ENCODE results near the gene CREB3L4.

DNA sequence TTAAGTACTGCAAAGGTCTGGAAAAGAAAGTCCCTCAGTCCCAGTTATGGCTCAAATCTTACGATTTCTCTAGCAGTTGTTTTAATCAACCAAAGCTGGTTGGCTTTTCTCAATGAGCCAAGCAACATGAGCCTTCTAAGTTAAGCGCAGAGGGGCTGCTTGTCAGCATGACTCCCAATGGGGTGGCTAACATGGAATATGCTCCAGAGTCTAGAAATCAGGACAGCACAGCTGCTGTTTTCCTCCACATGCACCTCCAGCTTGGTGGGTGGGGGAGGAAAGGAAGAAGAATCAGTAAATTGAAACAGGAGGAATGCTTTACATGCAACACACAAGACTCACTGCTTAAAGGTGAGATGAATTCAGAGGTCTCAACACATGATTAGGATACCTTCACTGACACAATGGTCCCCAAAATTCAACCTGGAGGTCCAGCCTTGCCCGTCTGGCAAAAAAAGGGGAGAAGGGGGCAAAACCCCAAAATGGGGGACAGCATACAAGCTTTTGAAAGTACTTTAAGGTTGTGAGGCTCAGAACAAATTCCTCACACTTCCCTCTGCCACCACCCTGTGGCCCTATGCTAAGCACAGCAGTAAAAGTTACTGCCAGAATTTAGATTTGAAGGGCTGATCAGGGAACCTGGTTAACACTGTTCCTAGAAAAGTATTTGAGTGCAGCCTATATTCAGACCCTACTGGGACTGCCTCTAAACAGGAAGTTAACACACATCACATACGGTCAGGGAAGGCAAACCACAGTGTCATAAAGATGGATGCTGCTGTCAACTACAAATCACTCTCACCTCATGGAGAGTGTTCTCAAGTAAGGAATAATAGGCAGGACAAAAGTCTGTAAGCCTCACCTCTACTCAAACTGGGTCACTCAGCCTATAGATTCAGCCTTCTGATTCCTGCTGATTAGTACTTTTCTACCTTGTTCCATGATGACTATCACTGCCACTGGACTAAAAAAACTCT lies 47.5 kb upstream of the CREB3L4 start:
- TF ChIP-seq, protein P1, sequence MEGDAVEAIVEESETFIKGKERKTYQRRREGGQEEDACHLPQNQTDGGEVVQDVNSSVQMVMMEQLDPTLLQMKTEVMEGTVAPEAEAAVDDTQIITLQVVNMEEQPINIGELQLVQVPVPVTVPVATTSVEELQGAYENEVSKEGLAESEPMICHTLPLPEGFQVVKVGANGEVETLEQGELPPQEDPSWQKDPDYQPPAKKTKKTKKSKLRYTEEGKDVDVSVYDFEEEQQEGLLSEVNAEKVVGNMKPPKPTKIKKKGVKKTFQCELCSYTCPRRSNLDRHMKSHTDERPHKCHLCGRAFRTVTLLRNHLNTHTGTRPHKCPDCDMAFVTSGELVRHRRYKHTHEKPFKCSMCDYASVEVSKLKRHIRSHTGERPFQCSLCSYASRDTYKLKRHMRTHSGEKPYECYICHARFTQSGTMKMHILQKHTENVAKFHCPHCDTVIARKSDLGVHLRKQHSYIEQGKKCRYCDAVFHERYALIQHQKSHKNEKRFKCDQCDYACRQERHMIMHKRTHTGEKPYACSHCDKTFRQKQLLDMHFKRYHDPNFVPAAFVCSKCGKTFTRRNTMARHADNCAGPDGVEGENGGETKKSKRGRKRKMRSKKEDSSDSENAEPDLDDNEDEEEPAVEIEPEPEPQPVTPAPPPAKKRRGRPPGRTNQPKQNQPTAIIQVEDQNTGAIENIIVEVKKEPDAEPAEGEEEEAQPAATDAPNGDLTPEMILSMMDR (IDR thresholded peaks at IDR 0.05), result peak in 2 of 6 experiments; percentile 9 to 12
- TF ChIP-seq POLR2A (IDR thresholded peaks at IDR 0.05), result no peak
